B cell (primary cell): Measurements from ENCODE around the gene KLHDC8B.

ENCODE experiments used
- EZH2 ChIP-seq: IDR thresholded peaks from 2 replicates; pipeline ENCODE4 v1.6.1; 2012; ENCODE audit warnings: borderline replicate concordance, low read depth, mild to moderate bottlenecking, moderate library complexity, low read length; ENCODE audit not compliant: insufficient read depth, poor library complexity, severe bottlenecking
- TF ChIP-seq, protein P1 (sequence below): fragments of 200-600 bp; IDR thresholded peaks from one replicate; pipeline ENCODE4 v1.8.0; 2022; ENCODE audit warnings: antibody characterized with exemption, mild to moderate bottlenecking

GRCh38 chr3:49213541-49213943 is 42.1 kb downstream of the KLHDC8B start:
- TF ChIP-seq, protein P1, sequence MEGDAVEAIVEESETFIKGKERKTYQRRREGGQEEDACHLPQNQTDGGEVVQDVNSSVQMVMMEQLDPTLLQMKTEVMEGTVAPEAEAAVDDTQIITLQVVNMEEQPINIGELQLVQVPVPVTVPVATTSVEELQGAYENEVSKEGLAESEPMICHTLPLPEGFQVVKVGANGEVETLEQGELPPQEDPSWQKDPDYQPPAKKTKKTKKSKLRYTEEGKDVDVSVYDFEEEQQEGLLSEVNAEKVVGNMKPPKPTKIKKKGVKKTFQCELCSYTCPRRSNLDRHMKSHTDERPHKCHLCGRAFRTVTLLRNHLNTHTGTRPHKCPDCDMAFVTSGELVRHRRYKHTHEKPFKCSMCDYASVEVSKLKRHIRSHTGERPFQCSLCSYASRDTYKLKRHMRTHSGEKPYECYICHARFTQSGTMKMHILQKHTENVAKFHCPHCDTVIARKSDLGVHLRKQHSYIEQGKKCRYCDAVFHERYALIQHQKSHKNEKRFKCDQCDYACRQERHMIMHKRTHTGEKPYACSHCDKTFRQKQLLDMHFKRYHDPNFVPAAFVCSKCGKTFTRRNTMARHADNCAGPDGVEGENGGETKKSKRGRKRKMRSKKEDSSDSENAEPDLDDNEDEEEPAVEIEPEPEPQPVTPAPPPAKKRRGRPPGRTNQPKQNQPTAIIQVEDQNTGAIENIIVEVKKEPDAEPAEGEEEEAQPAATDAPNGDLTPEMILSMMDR, result no peak
- TF ChIP-seq EZH2, result no peak
